ENCODE measurements around the gene OR6B3. TPM values are rescaled to one million over a fixed set of nuclear protein-coding genes. Genes with fewer than 3 reads are reported as not detected.

OR6B3 gene
- total RNA-seq, 1 experiment from 2014 or later: not detected

DNA sequence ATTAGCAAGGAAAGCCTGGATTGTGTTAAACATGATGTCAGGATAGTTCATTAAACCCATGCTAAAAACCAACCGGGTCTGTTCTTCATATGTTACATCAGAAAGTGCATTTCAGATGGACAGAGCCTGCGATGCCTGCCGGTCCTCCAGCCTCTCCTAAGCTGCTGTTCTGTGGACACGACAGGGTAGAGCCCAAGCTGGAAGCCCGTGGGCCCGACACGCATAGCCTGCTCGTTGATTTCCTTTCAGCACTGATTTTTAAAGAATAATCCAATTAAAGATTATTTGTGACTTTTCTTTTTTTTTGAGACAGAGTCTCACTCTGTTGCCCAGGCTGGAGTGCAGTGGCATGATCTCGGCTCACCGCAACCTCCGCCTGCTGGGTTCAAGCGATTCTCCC, 797 bp downstream of the OR6B3 start:
- Histone ChIP-seq H3K27ac (ENCODE audit: low read depth, low read length, poor library complexity, severe bottlenecking) (no peak overlapping the region), H3K4me3 (ENCODE audit: low read depth, low read length, poor library complexity, severe bottlenecking) (no peak overlapping the region), H3K4me1 (ENCODE audit: insufficient read depth, low read length, poor library complexity, severe bottlenecking) (no peaks in the 10 kb centered on the region), H3K9me3 (ENCODE audit: low read depth, low read length, poor library complexity, severe bottlenecking) (no peaks in the 10 kb centered on the region), H3K27me3 (replicated peaks; ENCODE audit: insufficient read depth, low read depth, low read length, poor library complexity) (peaks cover 100% of the 10 kb centered on the region), H3K36me3 (ENCODE audit: insufficient read depth, low read length, poor library complexity, severe bottlenecking) (no peaks in the 10 kb centered on the region)
- BruUV-seq (replicated peaks): no TSS peak
- ChIA-PET POLR2A (ENCODE audit: low non-redundant PET) (interaction anchor here (0.5 kb wide), 1 partner anchor 938 kb away, joined by 4 read pairs; no protein-coding TSS in a partner anchor), CTCF (no interaction called here)
- DNase-seq (ENCODE audit: low spot score): no peak
- intact Hi-C loops (cut with micrococcal nuclease; ENCODE audit: unreplicated experiment): no loop called here
- TF ChIP-seq, protein P1, sequence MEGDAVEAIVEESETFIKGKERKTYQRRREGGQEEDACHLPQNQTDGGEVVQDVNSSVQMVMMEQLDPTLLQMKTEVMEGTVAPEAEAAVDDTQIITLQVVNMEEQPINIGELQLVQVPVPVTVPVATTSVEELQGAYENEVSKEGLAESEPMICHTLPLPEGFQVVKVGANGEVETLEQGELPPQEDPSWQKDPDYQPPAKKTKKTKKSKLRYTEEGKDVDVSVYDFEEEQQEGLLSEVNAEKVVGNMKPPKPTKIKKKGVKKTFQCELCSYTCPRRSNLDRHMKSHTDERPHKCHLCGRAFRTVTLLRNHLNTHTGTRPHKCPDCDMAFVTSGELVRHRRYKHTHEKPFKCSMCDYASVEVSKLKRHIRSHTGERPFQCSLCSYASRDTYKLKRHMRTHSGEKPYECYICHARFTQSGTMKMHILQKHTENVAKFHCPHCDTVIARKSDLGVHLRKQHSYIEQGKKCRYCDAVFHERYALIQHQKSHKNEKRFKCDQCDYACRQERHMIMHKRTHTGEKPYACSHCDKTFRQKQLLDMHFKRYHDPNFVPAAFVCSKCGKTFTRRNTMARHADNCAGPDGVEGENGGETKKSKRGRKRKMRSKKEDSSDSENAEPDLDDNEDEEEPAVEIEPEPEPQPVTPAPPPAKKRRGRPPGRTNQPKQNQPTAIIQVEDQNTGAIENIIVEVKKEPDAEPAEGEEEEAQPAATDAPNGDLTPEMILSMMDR (conservative IDR thresholded peaks at IDR 0.05; ENCODE audit: low read depth, low read length): no peak
- TF ChIP-seq EZH2 (IDR thresholded peaks at IDR 0.05; ENCODE audit: borderline replicate concordance, low read depth, low read length, poor library complexity, severe bottlenecking): no peak

DNA sequence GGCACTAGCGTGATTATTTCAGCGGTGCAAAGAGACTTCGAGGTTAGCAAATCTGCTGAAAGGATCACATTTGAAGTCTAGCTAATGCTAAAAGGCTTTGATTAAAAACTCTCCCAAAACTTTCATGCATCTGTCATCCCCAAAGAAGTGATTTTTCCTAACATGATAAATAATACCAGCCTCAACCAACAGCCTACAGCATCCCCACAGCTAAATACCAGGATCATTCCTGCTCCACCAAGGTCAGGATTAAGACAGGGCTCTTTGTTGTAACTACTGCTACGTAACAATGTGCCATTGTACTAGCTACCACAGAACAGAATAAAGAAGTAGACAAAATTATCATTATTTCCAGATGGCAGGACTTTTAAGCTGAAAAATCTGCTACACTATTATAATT, 1.6 kb downstream of the OR6B3 start:
- Histone ChIP-seq H3K4me1 (ENCODE audit: insufficient read depth, low read length, poor library complexity, severe bottlenecking) (no peaks in the 10 kb centered on the region), H3K36me3 (ENCODE audit: insufficient read depth, low read length, poor library complexity, severe bottlenecking) (no peaks in the 10 kb centered on the region), H3K9me3 (ENCODE audit: low read depth, low read length, poor library complexity, severe bottlenecking) (no peaks in the 10 kb centered on the region), H3K4me3 (ENCODE audit: low read depth, low read length, poor library complexity, severe bottlenecking) (no peak overlapping the region), H3K27ac (ENCODE audit: low read depth, low read length, poor library complexity, severe bottlenecking) (no peak overlapping the region), H3K27me3 (replicated peaks; ENCODE audit: insufficient read depth, low read depth, low read length, poor library complexity) (peaks cover 100% of the 10 kb centered on the region)
- no TSS peak for BruUV-seq (replicated peaks)
- CTCF ChIA-PET: no interaction called here
- no peak for DNase-seq (ENCODE audit: low spot score)
- POLR2A ChIA-PET (ENCODE audit: low non-redundant PET): no interaction called here
- intact Hi-C loops (cut with micrococcal nuclease; ENCODE audit: unreplicated experiment): no loop called here
- no peak for TF ChIP-seq EZH2 (IDR thresholded peaks at IDR 0.05; ENCODE audit: borderline replicate concordance, low read depth, low read length, poor library complexity, severe bottlenecking)
- TF ChIP-seq, protein P1 (conservative IDR thresholded peaks at IDR 0.05; ENCODE audit: low read depth, low read length): no peak

DNA sequence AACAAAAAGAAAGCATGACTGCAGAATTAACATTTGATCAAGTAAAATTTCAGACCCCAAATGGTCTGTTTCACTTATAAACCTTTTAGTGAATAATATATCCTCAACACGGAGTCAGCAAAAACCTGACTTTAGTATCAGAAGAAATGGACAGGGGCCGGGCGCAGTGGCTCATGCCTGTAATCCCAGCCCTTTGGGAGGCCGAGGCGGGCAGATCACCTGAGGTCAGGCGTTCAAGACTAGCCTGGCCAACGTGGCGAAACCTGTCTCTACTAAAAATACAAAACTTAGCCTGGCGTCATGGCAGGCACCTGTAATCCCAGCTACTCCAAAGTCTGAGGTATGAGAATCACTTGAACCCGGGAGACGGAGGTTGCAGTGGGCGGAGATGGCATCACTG, 3.0 kb downstream of the OR6B3 start:
- CTCF ChIA-PET: no interaction called here
- no TSS peak for BruUV-seq (replicated peaks)
- no peak for TF ChIP-seq EZH2 (IDR thresholded peaks at IDR 0.05; ENCODE audit: borderline replicate concordance, low read depth, low read length, poor library complexity, severe bottlenecking)

DNA sequence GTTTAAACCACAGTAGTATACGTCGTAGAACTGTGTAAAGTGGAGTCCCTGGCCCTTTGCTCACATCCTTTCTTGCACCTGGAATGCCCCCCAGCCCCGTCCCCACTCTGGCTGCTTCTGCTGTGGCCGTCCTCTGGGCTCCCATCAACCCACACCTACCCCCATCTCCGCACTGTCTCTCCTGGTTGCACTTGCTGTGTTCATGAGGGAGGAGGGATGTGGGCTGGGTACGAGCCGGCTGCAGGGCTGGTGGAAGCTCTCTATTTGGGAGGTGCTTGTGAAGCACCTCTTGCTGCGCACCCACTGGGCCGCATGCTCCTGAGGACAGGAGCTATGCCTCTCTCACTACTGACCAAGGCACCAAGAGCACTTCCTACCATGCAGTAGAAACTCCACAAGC, 5.1 kb downstream of the OR6B3 start:
- no peaks in the 10 kb centered on the region for H3K36me3 ChIP-seq (ENCODE audit: insufficient read depth, low read length, poor library complexity, severe bottlenecking)
- no peak for DNase-seq (ENCODE audit: low spot score)
- TF ChIP-seq, protein P1 (conservative IDR thresholded peaks at IDR 0.05; ENCODE audit: low read depth, low read length): no peak
- TF ChIP-seq EZH2 (IDR thresholded peaks at IDR 0.05; ENCODE audit: borderline replicate concordance, low read depth, low read length, poor library complexity, severe bottlenecking): no peak
- H3K9me3 ChIP-seq (ENCODE audit: low read depth, low read length, poor library complexity, severe bottlenecking): no peaks in the 10 kb centered on the region
- no peak overlapping the region for H3K27ac ChIP-seq (ENCODE audit: low read depth, low read length, poor library complexity, severe bottlenecking)
- H3K4me1 ChIP-seq (ENCODE audit: insufficient read depth, low read length, poor library complexity, severe bottlenecking): no peaks in the 10 kb centered on the region
- ChIA-PET CTCF (no interaction called here), POLR2A (ENCODE audit: low non-redundant PET) (no interaction called here)
- intact Hi-C loops (cut with micrococcal nuclease; ENCODE audit: unreplicated experiment): no loop called here
- H3K27me3 ChIP-seq (replicated peaks; ENCODE audit: insufficient read depth, low read depth, low read length, poor library complexity): peaks cover 91% of the 10 kb centered on the region
- H3K4me3 ChIP-seq (ENCODE audit: low read depth, low read length, poor library complexity, severe bottlenecking): no peak overlapping the region
- no TSS peak for BruUV-seq (replicated peaks)

More for the DNA sequence above, 3.0 kb downstream of the OR6B3 start:
- Histone ChIP-seq H3K4me1 (ENCODE audit: insufficient read depth, low read length, poor library complexity, severe bottlenecking) (no peaks in the 10 kb centered on the region), H3K9me3 (ENCODE audit: low read depth, low read length, poor library complexity, severe bottlenecking) (no peaks in the 10 kb centered on the region), H3K27ac (ENCODE audit: low read depth, low read length, poor library complexity, severe bottlenecking) (no peak overlapping the region), H3K36me3 (ENCODE audit: insufficient read depth, low read length, poor library complexity, severe bottlenecking) (no peaks in the 10 kb centered on the region), H3K27me3 (replicated peaks; ENCODE audit: insufficient read depth, low read depth, low read length, poor library complexity) (peaks cover 95% of the 10 kb centered on the region), H3K4me3 (ENCODE audit: low read depth, low read length, poor library complexity, severe bottlenecking) (no peak overlapping the region)
- POLR2A ChIA-PET (ENCODE audit: low non-redundant PET): no interaction called here
- no peak for DNase-seq (ENCODE audit: low spot score)
- intact Hi-C loops (cut with micrococcal nuclease; ENCODE audit: unreplicated experiment): no loop called here
